Neural cell (in vitro differentiated cells): ENCODE measurements around the gene GLI2. TPM values are rescaled to one million over a fixed set of nuclear protein-coding genes. Genes with fewer than 3 reads are reported as not detected.

Experiments
- H2AFZ ChIP-seq: fragments of 200-600, 300-800 bp; sonication (generic), shearing (Covaris generic); 2 replicates; pipeline ENCODE4 v1.6.0; 2014; ENCODE audit warnings: low read depth, mild to moderate bottlenecking, antibody characterized with exemption, low read length, moderate library complexity
- H3F3A ChIP-seq: fragments of 200-600 bp; shearing (Covaris generic); 2 replicates; pipeline ENCODE4 v1.6.1; 2016; ENCODE audit warnings: mild to moderate bottlenecking, moderate library complexity, mixed read lengths, antibody characterized with exemption, low read length; ENCODE audit not compliant: insufficient read depth, poor library complexity, severe bottlenecking
- H3K27ac ChIP-seq: fragments of 200-600, 300-800 bp; sonication (generic), shearing (Covaris generic); 2 replicates; pipeline ENCODE4 v1.5.1; 2014; ENCODE audit warnings: mild to moderate bottlenecking, low read length, moderate library complexity
- H3K27me3 ChIP-seq: fragments of 300-800, 200-600 bp; sonication (generic), shearing (Covaris generic); 2 replicates; pipeline ENCODE4 v1.6.0; 2014; ENCODE audit warnings: mild to moderate bottlenecking, low read depth, low read length, moderate library complexity; ENCODE audit not compliant: insufficient read depth
- H3K36me3 ChIP-seq: fragments of 300-800, 200-600 bp; sonication (generic), shearing (Covaris generic); 2 replicates; pipeline ENCODE4 v1.5.1; 2014; ENCODE audit warnings: mild to moderate bottlenecking, antibody characterized with exemption, low read length, moderate library complexity; ENCODE audit not compliant: insufficient read depth
- H3K4me2 ChIP-seq: fragments of 300-800, 200-600 bp; sonication (generic), shearing (Covaris generic); 2 replicates; pipeline ENCODE4 v1.6.0; 2014; ENCODE audit warnings: mild to moderate bottlenecking, low read length
- H3K4me3 ChIP-seq: fragments of 300-800, 200-600 bp; sonication (generic), shearing (Covaris generic); 2 replicates; pipeline ENCODE4 v1.5.1; 2014; ENCODE audit warnings: mild to moderate bottlenecking, low read length, moderate library complexity
- H3K79me2 ChIP-seq: fragments of 200-600 bp; shearing (Covaris generic); replicated peaks from 2 replicates; pipeline ENCODE4 v1.6.0; 2014; ENCODE audit warnings: mild to moderate bottlenecking, low read length, moderate library complexity; ENCODE audit not compliant: insufficient read depth
- H3K9ac ChIP-seq: fragments of 300-800, 200-600 bp; sonication (generic), shearing (Covaris generic); 2 replicates; pipeline ENCODE4 v1.6.1; 2016; ENCODE audit warnings: mild to moderate bottlenecking, low read length, mixed read lengths
- H3K9me2 ChIP-seq: fragments of 200-600 bp; shearing (Covaris generic); 2 replicates; pipeline ENCODE4 v1.6.1; 2016; ENCODE audit warnings: mild to moderate bottlenecking, low read length, mixed read lengths; ENCODE audit not compliant: insufficient read depth
- H3K9me3 ChIP-seq: fragments of 200-600, 300-800 bp; sonication (generic), shearing (Covaris generic); 2 replicates; pipeline ENCODE4 v1.6.1; 2016; ENCODE audit warnings: mild to moderate bottlenecking, mixed run types, low read length, moderate library complexity, mixed read lengths
- H4K20me1 ChIP-seq: fragments of 200-600 bp; shearing (Covaris generic); 2 replicates; pipeline ENCODE4 v1.6.1; 2016; ENCODE audit warnings: mild to moderate bottlenecking, mixed run types; ENCODE audit not compliant: insufficient read depth
- EP300 ChIP-seq: fragments of 450-650 bp; conservative IDR thresholded peaks from 2 replicates; pipeline ENCODE4 v1.6.1; 2014; ENCODE audit warnings: antibody characterized with exemption, mild to moderate bottlenecking, moderate library complexity; ENCODE audit not compliant: poor library complexity, severe bottlenecking
- EZH2 ChIP-seq: fragments of 200-600, 300-800 bp; shearing (Covaris generic), sonication (generic); IDR thresholded peaks from 2 replicates; pipeline ENCODE4 v1.6.1; 2014; ENCODE audit warnings: antibody characterized with exemption, low read length, borderline replicate concordance, mild to moderate bottlenecking; ENCODE audit not compliant: insufficient read depth, poor library complexity, severe bottlenecking
- MXI1 ChIP-seq: fragments of 450-650 bp; conservative IDR thresholded peaks from 2 replicates; pipeline ENCODE4 v1.6.1; 2014; ENCODE audit warnings: antibody characterized with exemption, mild to moderate bottlenecking; ENCODE audit not compliant: poor library complexity, severe bottlenecking
- POLR2AphosphoS5 ChIP-seq: IDR thresholded peaks from 2 replicates; pipeline ENCODE4 v1.6.1; 2012
- RAD21 ChIP-seq: fragments of 450-650 bp; conservative IDR thresholded peaks from 2 replicates; pipeline ENCODE4 v1.6.1; 2014; ENCODE audit warnings: antibody characterized with exemption, mild to moderate bottlenecking, moderate library complexity
- SMC3 ChIP-seq: fragments of 450-650 bp; conservative IDR thresholded peaks from 2 replicates; pipeline ENCODE4 v1.6.1; 2014; ENCODE audit warnings: antibody characterized with exemption, mild to moderate bottlenecking, moderate library complexity; ENCODE audit not compliant: poor library complexity
- TAF1 ChIP-seq: IDR thresholded peaks from 2 replicates; pipeline ENCODE4 v1.6.1; 2012; ENCODE audit warnings: low read depth
- polyA plus RNA-seq: library from polyadenylated mRNA; depleted of rRNA; stranded (reverse); fragments of >200 nt; gene quantifications from 2 replicates; pipeline ENCODE4 v1.2.3, GENCODE V29; 2014
- TF ChIP-seq, protein P1 (sequence below): fragments of 450-650 bp; IDR thresholded peaks from 2 replicates; pipeline ENCODE4 v1.5.1; 2014; ENCODE audit warnings: antibody characterized with exemption, mild to moderate bottlenecking, moderate library complexity; ENCODE audit not compliant: poor library complexity, severe bottlenecking
- TF ChIP-seq, protein P2 (sequence below): IDR thresholded peaks from 2 replicates; pipeline ENCODE4 v1.6.1; 2012; ENCODE audit warnings: borderline replicate concordance

GLI2 gene
- polyA plus RNA-seq, 1 donor from 2014 or later = 0.14 TPM

DNA sequence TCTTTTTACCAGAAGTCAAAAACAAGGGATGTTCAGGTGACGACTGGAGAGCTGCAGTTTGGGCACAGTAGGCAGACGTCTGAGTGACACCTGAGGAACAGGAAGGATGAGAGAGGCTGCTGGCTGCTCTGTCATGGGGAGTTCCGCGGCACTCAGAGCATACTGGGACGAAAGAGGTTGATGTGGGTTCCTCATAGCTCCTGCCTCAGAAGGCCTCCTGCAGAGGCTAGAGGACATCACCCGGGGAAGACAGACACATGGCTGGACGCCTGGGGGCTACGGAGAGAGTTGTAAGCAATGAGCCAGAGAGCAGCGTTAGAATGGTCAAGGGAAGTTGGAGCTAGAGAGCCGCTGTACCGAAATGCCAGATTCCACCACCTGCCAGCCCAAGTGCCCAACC lies 45.1 kb upstream of the GLI2 start:
- Histone ChIP-seq H3K4me2 (no peak overlapping the region), H3K79me2 (no peaks in the 10 kb centered on the region), H4K20me1 (no peaks in the 10 kb centered on the region), H3K9me3 (no peaks in the 10 kb centered on the region), H2AFZ (no peak overlapping the region), H3K9ac (no peak overlapping the region), H3K27me3 (peaks cover 2% of the 10 kb centered on the region), H3K36me3 (no peaks in the 10 kb centered on the region), H3K4me3 (no peak overlapping the region), H3F3A (no peaks in the 10 kb centered on the region), H3K9me2 (no peaks in the 10 kb centered on the region), H3K27ac (no peak overlapping the region)
- no peak for TF ChIP-seq EZH2
- no peak for TF ChIP-seq TAF1
- TF ChIP-seq, protein P1, sequence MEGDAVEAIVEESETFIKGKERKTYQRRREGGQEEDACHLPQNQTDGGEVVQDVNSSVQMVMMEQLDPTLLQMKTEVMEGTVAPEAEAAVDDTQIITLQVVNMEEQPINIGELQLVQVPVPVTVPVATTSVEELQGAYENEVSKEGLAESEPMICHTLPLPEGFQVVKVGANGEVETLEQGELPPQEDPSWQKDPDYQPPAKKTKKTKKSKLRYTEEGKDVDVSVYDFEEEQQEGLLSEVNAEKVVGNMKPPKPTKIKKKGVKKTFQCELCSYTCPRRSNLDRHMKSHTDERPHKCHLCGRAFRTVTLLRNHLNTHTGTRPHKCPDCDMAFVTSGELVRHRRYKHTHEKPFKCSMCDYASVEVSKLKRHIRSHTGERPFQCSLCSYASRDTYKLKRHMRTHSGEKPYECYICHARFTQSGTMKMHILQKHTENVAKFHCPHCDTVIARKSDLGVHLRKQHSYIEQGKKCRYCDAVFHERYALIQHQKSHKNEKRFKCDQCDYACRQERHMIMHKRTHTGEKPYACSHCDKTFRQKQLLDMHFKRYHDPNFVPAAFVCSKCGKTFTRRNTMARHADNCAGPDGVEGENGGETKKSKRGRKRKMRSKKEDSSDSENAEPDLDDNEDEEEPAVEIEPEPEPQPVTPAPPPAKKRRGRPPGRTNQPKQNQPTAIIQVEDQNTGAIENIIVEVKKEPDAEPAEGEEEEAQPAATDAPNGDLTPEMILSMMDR = no peak
- TF ChIP-seq RAD21 = no peak

DNA sequence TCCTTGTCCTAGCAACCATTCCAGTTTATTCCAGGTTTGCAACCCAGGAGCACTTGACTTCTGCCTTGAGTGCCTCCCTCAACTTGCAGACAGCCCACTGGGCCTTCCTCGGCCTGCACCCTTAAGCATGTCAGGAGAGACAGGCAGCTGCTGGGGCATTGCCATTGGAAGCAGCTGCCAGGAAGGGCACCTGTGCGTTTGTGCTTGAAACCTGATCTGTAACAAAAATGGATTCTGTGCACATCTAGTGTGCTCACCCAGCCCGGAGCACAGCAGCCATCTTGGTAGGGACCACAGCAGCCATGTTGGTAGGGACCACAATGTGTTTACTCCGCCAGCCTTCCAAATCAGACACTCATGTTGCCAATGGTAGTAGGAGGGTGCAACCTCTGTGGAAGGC lies 44.3 kb upstream of the GLI2 start:
- no peak overlapping the region for H3K4me2 ChIP-seq
- H3F3A ChIP-seq = no peaks in the 10 kb centered on the region
- H3K36me3 ChIP-seq = no peaks in the 10 kb centered on the region
- H3K27ac ChIP-seq = no peak overlapping the region
- H4K20me1 ChIP-seq = no peaks in the 10 kb centered on the region
- no peak overlapping the region for H3K9ac ChIP-seq
- no peak for TF ChIP-seq POLR2AphosphoS5
- H3K9me3 ChIP-seq = no peaks in the 10 kb centered on the region
- H3K4me3 ChIP-seq = no peak overlapping the region
- no peaks in the 10 kb centered on the region for H3K9me2 ChIP-seq
- H3K79me2 ChIP-seq = no peaks in the 10 kb centered on the region
- H3K27me3 ChIP-seq = peaks cover 9% of the 10 kb centered on the region
- H2AFZ ChIP-seq = no peak overlapping the region

DNA sequence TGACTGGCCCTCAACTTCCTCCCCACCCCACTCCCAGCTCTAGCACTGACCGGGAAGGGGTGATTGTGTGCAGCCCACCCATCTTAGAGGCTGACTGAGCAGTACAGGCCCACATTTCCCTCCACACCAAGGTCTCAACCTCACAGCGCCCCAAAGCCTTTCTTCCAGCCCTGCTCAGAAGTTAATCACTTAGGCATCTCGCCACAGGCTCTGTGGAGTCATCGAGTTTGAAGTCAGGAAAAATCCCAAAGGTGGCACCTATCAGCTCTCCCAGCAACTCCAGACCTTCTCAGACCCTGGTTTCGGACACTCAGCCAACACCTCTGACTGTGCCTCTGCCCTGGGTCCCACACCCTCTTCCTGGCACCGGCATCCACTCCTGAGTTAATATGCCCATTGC lies 43.0 kb upstream of the GLI2 start:
- no peaks in the 10 kb centered on the region for H4K20me1 ChIP-seq
- H3K27ac ChIP-seq = no peak overlapping the region
- H3K9me2 ChIP-seq = no peaks in the 10 kb centered on the region
- H3K36me3 ChIP-seq = no peaks in the 10 kb centered on the region
- H3F3A ChIP-seq = no peaks in the 10 kb centered on the region
- H3K4me2 ChIP-seq = no peak overlapping the region
- no peaks in the 10 kb centered on the region for H3K9me3 ChIP-seq
- no peak overlapping the region for H3K9ac ChIP-seq
- TF ChIP-seq, protein P2, sequence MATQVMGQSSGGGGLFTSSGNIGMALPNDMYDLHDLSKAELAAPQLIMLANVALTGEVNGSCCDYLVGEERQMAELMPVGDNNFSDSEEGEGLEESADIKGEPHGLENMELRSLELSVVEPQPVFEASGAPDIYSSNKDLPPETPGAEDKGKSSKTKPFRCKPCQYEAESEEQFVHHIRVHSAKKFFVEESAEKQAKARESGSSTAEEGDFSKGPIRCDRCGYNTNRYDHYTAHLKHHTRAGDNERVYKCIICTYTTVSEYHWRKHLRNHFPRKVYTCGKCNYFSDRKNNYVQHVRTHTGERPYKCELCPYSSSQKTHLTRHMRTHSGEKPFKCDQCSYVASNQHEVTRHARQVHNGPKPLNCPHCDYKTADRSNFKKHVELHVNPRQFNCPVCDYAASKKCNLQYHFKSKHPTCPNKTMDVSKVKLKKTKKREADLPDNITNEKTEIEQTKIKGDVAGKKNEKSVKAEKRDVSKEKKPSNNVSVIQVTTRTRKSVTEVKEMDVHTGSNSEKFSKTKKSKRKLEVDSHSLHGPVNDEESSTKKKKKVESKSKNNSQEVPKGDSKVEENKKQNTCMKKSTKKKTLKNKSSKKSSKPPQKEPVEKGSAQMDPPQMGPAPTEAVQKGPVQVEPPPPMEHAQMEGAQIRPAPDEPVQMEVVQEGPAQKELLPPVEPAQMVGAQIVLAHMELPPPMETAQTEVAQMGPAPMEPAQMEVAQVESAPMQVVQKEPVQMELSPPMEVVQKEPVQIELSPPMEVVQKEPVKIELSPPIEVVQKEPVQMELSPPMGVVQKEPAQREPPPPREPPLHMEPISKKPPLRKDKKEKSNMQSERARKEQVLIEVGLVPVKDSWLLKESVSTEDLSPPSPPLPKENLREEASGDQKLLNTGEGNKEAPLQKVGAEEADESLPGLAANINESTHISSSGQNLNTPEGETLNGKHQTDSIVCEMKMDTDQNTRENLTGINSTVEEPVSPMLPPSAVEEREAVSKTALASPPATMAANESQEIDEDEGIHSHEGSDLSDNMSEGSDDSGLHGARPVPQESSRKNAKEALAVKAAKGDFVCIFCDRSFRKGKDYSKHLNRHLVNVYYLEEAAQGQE = no peak
- TF ChIP-seq RAD21 (no peak), SMC3 (no peak), EP300 (no peak), POLR2AphosphoS5 (no peak), MXI1 (no peak), EZH2 (no peak), TAF1 (no peak)
- TF ChIP-seq, protein P1 = no peak
- no peak overlapping the region for H3K4me3 ChIP-seq
- no peak overlapping the region for H2AFZ ChIP-seq
- H3K79me2 ChIP-seq = no peaks in the 10 kb centered on the region
- H3K27me3 ChIP-seq = peaks cover 9% of the 10 kb centered on the region
